Measurements from ENCODE around the gene SESTD1. TPM values are rescaled to one million over a fixed set of nuclear protein-coding genes. Genes with fewer than 3 reads are reported as not detected.

The SESTD1 gene
- total RNA-seq, 3 donors from 2014 or later (not counting 1 experiment from before 2014, with no cell fraction given), result 14.7 to 25.2 (median 19.0) TPM

- intact Hi-C loops (cut with micrococcal nuclease), result no loop called here
- TF ChIP-seq CTCF (IDR thresholded peaks at IDR 0.05), result no peak
- H3K4me3 Mint-ChIP-seq, result no peak overlapping the region
- H3K27me3 ChIP-seq (ENCODE audit: control insufficient read depth, insufficient read depth, low read length), result no peaks in the 10 kb centered on the region
- no peaks in the 10 kb centered on the region for H3K36me3 ChIP-seq (ENCODE audit: control insufficient read depth, insufficient read depth, low read length)
- H3K4me1 ChIP-seq (ENCODE audit: control insufficient read depth, insufficient read depth, low read length), result peaks cover 4% of the 10 kb centered on the region
- peaks cover 10 to 11% of the 10 kb centered on the region in 2 donors for H3K4me1 Mint-ChIP-seq
- peaks cover 0 to 2% of the 10 kb centered on the region in 2 donors for H3K9me3 Mint-ChIP-seq
- H3K27ac Mint-ChIP-seq, result no peak overlapping the region
- no peak overlapping the region for H3K27ac ChIP-seq (ENCODE audit: low read length)
- peaks cover 6% of the 10 kb centered on the region for H3K36me3 Mint-ChIP-seq
- no peak overlapping the region for H3K4me3 ChIP-seq (ENCODE audit: low read length)
- ATAC-seq (no peak), DNase-seq (no peak)
- WGBS (ENCODE audit: insufficient coverage), result 85% methylated on average over 6 of the region's 6 CpGs
- no peaks in the 10 kb centered on the region for H3K9me3 ChIP-seq (ENCODE audit: control insufficient read depth, insufficient read depth, low read length)
- peaks cover 0 to 19% of the 10 kb centered on the region in 2 donors for H3K27me3 Mint-ChIP-seq (ENCODE audit: low read depth in 2 of 2)
Observed at GRCh38 chr2:179273461-179273962, 8.9 kb upstream of the SESTD1 start.

- no peak overlapping the region for H3K4me3 Mint-ChIP-seq
- 94% methylated on average over 4 of the region's 5 CpGs for WGBS (ENCODE audit: insufficient coverage)
- no peak for DNase-seq
- Histone ChIP-seq H3K4me3 (ENCODE audit: low read length) (no peak overlapping the region), H3K9me3 (ENCODE audit: control insufficient read depth, insufficient read depth, low read length) (no peaks in the 10 kb centered on the region), H3K27ac (ENCODE audit: low read length) (no peak overlapping the region), H3K27me3 (ENCODE audit: control insufficient read depth, insufficient read depth, low read length) (no peaks in the 10 kb centered on the region), H3K4me1 (ENCODE audit: control insufficient read depth, insufficient read depth, low read length) (peaks cover 4% of the 10 kb centered on the region), H3K36me3 (ENCODE audit: control insufficient read depth, insufficient read depth, low read length) (no peaks in the 10 kb centered on the region)
- peaks cover 10 to 11% of the 10 kb centered on the region in 2 donors for H3K4me1 Mint-ChIP-seq
- intact Hi-C loops (cut with micrococcal nuclease), result no loop called here
- H3K27me3 Mint-ChIP-seq (ENCODE audit: low read depth in 2 of 2), result peaks cover 0 to 10% of the 10 kb centered on the region in 2 donors
- H3K27ac Mint-ChIP-seq, result no peak overlapping the region
- no peaks in the 10 kb centered on the region for H3K36me3 Mint-ChIP-seq
- no peak for ATAC-seq
- peaks cover 0 to 2% of the 10 kb centered on the region in 2 donors for H3K9me3 Mint-ChIP-seq
- TF ChIP-seq CTCF (IDR thresholded peaks at IDR 0.05), result no peak
Observed at GRCh38 chr2:179272406-179273192, 8.0 kb upstream of the SESTD1 start.

GRCh38 chr2:179270689-179271088, 6.1 kb upstream of the SESTD1 start:
- Mint-ChIP-seq H3K4me3 (no peak overlapping the region), H3K36me3 (no peaks in the 10 kb centered on the region), H3K27me3 (ENCODE audit: low read depth in 2 of 2) (peaks cover 6 to 10% of the 10 kb centered on the region in 2 donors), H3K4me1 (peaks cover 11 to 13% of the 10 kb centered on the region in 2 donors), H3K27ac (no peak overlapping the region), H3K9me3 (peaks cover 0 to 2% of the 10 kb centered on the region in 2 donors)
- no peak overlapping the region for H3K4me3 ChIP-seq (ENCODE audit: low read length)
- WGBS (ENCODE audit: insufficient coverage), result 96% methylated on average over 1 of the region's 2 CpGs
- H3K27me3 ChIP-seq (ENCODE audit: control insufficient read depth, insufficient read depth, low read length), result no peaks in the 10 kb centered on the region
- no peak overlapping the region for H3K27ac ChIP-seq (ENCODE audit: low read length)
- H3K4me1 ChIP-seq (ENCODE audit: control insufficient read depth, insufficient read depth, low read length), result peaks cover 4% of the 10 kb centered on the region
- H3K36me3 ChIP-seq (ENCODE audit: control insufficient read depth, insufficient read depth, low read length), result no peaks in the 10 kb centered on the region
- no peak for TF ChIP-seq CTCF (IDR thresholded peaks at IDR 0.05)
- DNase-seq, result no peak
- ATAC-seq, result no peak
- intact Hi-C loops (cut with micrococcal nuclease), result no loop called here
- H3K9me3 ChIP-seq (ENCODE audit: control insufficient read depth, insufficient read depth, low read length), result no peaks in the 10 kb centered on the region
